Heart left ventricle (tissue), 16 donors: Measurements from ENCODE around the gene OR5P2. TPM values are rescaled to one million over a fixed set of nuclear protein-coding genes. Genes with fewer than 3 reads are reported as not detected.

Experiments used
- ATAC-seq, 4 donors: fragments of 200-7000 bp; cut with Tn5 transposase; one replicate each; pipeline ENCODE4 v1.9.1; 2020 to 2022; ENCODE audit warnings: moderate library complexity in 4 of 4, mild to moderate bottlenecking in 3 of 4, moderate number of reproducible peaks in 1 of 4
- DNase-seq, 5 donors: peaks; one replicate each; pipeline ENCODE4 v3.0.0-alpha.2; 2020
- H3K27ac ChIP-seq, 12 donors: fragments of 200-600 bp; sonication (generic) in 4 of 12; one replicate each; pipeline versions ENCODE4 v1.5.0 to v1.8.0; 2016 to 2022; ENCODE audit warnings: mild to moderate bottlenecking in 2 of 12
- H3K27me3 ChIP-seq, 9 donors: fragments of 200-600 bp; sonication (generic) in 2 of 9; one replicate each; pipeline versions ENCODE4 v1.5.1 to v1.8.0; 2016 to 2022; ENCODE audit warnings: mild to moderate bottlenecking in 3 of 9
- H3K36me3 ChIP-seq, 9 donors: fragments of 200-600 bp; sonication (generic) in 2 of 9; one replicate each; pipeline versions ENCODE4 v1.5.0 to v1.8.0; 2018 to 2022; ENCODE audit warnings: mild to moderate bottlenecking in 2 of 9
- H3K4me1 ChIP-seq, 12 donors: fragments of 200-600 bp; sonication (generic) in 4 of 12; one replicate each; pipeline versions ENCODE4 v1.5.0 to v1.8.0; 2016 to 2022; ENCODE audit warnings: mild to moderate bottlenecking in 3 of 12
- H3K4me3 ChIP-seq, 12 donors: fragments of 200-600 bp; sonication (generic) in 4 of 12; one replicate each; pipeline versions ENCODE4 v1.5.0 to v1.8.0; 2017 to 2022; ENCODE audit warnings: mild to moderate bottlenecking in 9 of 12, moderate library complexity in 4 of 12
- H3K9me3 ChIP-seq, 12 donors: fragments of 200-600 bp; sonication (generic) in 4 of 12; one replicate each; pipeline versions ENCODE4 v1.5.0 to v1.8.0; 2016 to 2022; ENCODE audit warnings: mild to moderate bottlenecking in 1 of 12
- CTCF ChIP-seq, 12 donors: fragments of 200-600 bp; sonication (generic) in 4 of 12; IDR thresholded peaks; one replicate each; pipeline versions ENCODE4 v1.5.0 to v1.8.0; 2018 to 2022; ENCODE audit warnings: antibody characterized with exemption in 12 of 12, mild to moderate bottlenecking in 5 of 12
- POLR2A ChIP-seq, 2 donors: fragments of 450-650 bp; IDR thresholded peaks; one replicate each; pipeline ENCODE4 v1.6.1; 2017; ENCODE audit warnings: antibody characterized with exemption in 2 of 2, mild to moderate bottlenecking in 2 of 2, moderate library complexity in 2 of 2
- WGBS, 4 donors: extraction: QIAGEN DNeasy Blood & Tissue Kit in 2 of 4; methylation state at CpG; one replicate each; pipeline versions ENCODE4 v1.1.5 to v1.1.7; 2013 to 2018; 5-methylcytosine and 5-hydroxymethylcytosine counted together
- intact Hi-C, 10 donors: fragments of 100-400 bp; cut with DNase I; formaldehyde crosslinking; loops; one replicate each; pipeline versions ENCODE4 v1.11.1 to v1.14.2; 2022
- polyA plus RNA-seq, 2 donors: library from polyadenylated mRNA; stranded (reverse); fragments of 200-250 nt; gene quantifications; one replicate each; pipeline ENCODE4 v1.2.3, GENCODE V29; 2013
- total RNA-seq, 9 donors: library from RNA; depleted of rRNA in 2 of 9; stranded (reverse); fragments of >200 nt in 2 of 9; fragmentation: NEBNext Ultra II Directional in 3 of 9; extraction: Animal tissue kit (Norgen Biotek cat#: 25700) in 3 of 9; gene quantifications; one replicate each; pipeline versions ENCODE4 v1.1.0 to v1.2.4, GENCODE V29; 2016 to 2023
- donor health status: ischemic (EF 13 %, LVEDD 7.1; RV severe dilation, severe dysfunction).
- donor health status: healthy with polysubstance abuse.
- donor health status: DM: no; HTN: yes; CAD: no.
- donor health status: DM: no; HTN: no; CAD: no.
- donor health status: ischemic (EF 25% LVEDD 6.9; RV normal size, moderate dysfunction).
- donor health status: ischemic (EF 25% LVEDD 5.7; RV mildly dilated, moderate dysfunction).
- donor health status: healthy.
- donor health status: DM: yes; HTN: yes; CAD: no.
- donor health status: ischemic (EF 35%, LVEDD 5.7; RV mildly dilated, moderate dysfunction).
- donor health status: nonischemic (EF 11% LVEDD 7.7; RV severe dilation, severe dysfunction).
- donor health status: DM: yes; HTN: yes; CAD: no.
- donor health status: PGD.
- donor health status: ischemic (EF 29% LVEDD 5.4; RV normal size, mild dysfunction).
- donor health status: nonischemic (EF 23%, LVEDD 6.1; RV moderate dilation, normal function).

OR5P2 gene
- total and polyA plus RNA-seq, 11 donors: not detected

- Histone ChIP-seq H3K9me3 (no peaks in the 10 kb centered on the region), H3K4me3 (no peak overlapping the region), H3K36me3 (no peaks in the 10 kb centered on the region), H3K27me3 (no peaks in the 10 kb centered on the region), H3K27ac (no peak overlapping the region), H3K4me1 (no peaks in the 10 kb centered on the region)
- no peak for ATAC-seq
- DNase-seq: no peak
- intact Hi-C loops: no loop called here
- 79 to 90% (median 83%) methylated on average over 2 of the region's 2 CpGs for WGBS, 4 donors
- TF ChIP-seq POLR2A (IDR thresholded peaks at IDR 0.05) (no peak), CTCF (IDR thresholded peaks at IDR 0.05) (no peak)
Observed at GRCh38 chr11:7749456-7749855, 47.3 kb downstream of the OR5P2 start.

Other genes with a start within 250 kb of the OR5P2 start
- 1 to 10 TPM in 5 of 9 donors, under 1 TPM in 4; 0.65 to 4.9 (median 1.1) TPM for gene CYB5R2, start 123.4 kb downstream of the OR5P2 start, total RNA-seq
- 1 to 10 TPM; 1.3 to 2.8 TPM for gene CYB5R2, start 123.4 kb downstream of the OR5P2 start, polyA plus RNA-seq
- gene OVCH2, start 90.5 kb downstream of the OR5P2 start, total RNA-seq: not detected
- gene OVCH2, start 90.5 kb downstream of the OR5P2 start, polyA plus RNA-seq: not detected
- not detected for gene OR5P3, start 33.9 kb upstream of the OR5P2 start, total RNA-seq
- not detected for gene OR5P3, start 33.9 kb upstream of the OR5P2 start, polyA plus RNA-seq
- not detected for gene OR10A6, start 134.3 kb upstream of the OR5P2 start, total RNA-seq
- gene OR10A6, start 134.3 kb upstream of the OR5P2 start, polyA plus RNA-seq: not detected
- gene OR10A3, start 144.8 kb upstream of the OR5P2 start, total RNA-seq: not detected
- not detected for gene OR10A3, start 144.8 kb upstream of the OR5P2 start, polyA plus RNA-seq
- not detected for gene NLRP10, start 168.5 kb upstream of the OR5P2 start, total RNA-seq
- not detected for gene NLRP10, start 168.5 kb upstream of the OR5P2 start, polyA plus RNA-seq
- 100 to 1,000 TPM; 134 to 181 (median 147) TPM for gene EIF3F, start 190.4 kb upstream of the OR5P2 start, total RNA-seq
- 100 to 1,000 TPM; 103 to 434 TPM for gene EIF3F, start 190.4 kb upstream of the OR5P2 start, polyA plus RNA-seq